Suprapubic skin (tissue), 4 donors: Measurements from ENCODE around the gene MUC2. TPM values are rescaled to one million over a fixed set of nuclear protein-coding genes. Genes with fewer than 3 reads are reported as not detected.

Experiments used
- DNase-seq, 2 donors: peaks; one replicate each; pipeline ENCODE4 v3.0.0-alpha.2; 2019; ENCODE audit warnings: low spot score in 2 of 2
- H3K27ac ChIP-seq: fragments of 200-600 bp; sonication (generic); one replicate; pipeline ENCODE4 v1.5.1; 2019
- H3K27me3 ChIP-seq: fragments of 200-600 bp; sonication (generic); one replicate; pipeline ENCODE4 v1.5.1; 2019
- H3K36me3 ChIP-seq: fragments of 200-600 bp; sonication (generic); one replicate; pipeline ENCODE4 v1.5.1; 2019
- H3K4me1 ChIP-seq: fragments of 200-600 bp; sonication (generic); one replicate; pipeline ENCODE4 v1.5.1; 2019
- H3K4me3 ChIP-seq: fragments of 200-600 bp; sonication (generic); one replicate; pipeline ENCODE4 v1.5.1; 2019; ENCODE audit warnings: mild to moderate bottlenecking
- H3K9me3 ChIP-seq: fragments of 200-600 bp; sonication (generic); one replicate; pipeline ENCODE4 v1.5.1; 2019
- EP300 ChIP-seq: sonication (generic); formaldehyde crosslinking; IDR thresholded peaks from one replicate; pipeline ENCODE4 v1.6.1; 2017; ENCODE audit warnings: antibody characterized with exemption
- POLR2A ChIP-seq, 2 donors: fragments of 450-650 bp; IDR thresholded peaks; one replicate each; pipeline ENCODE4 v1.6.1; 2017; ENCODE audit warnings: antibody characterized with exemption in 2 of 2, mild to moderate bottlenecking in 2 of 2, moderate library complexity in 2 of 2
- POLR2AphosphoS5 ChIP-seq, 3 donors: sonication (generic); formaldehyde crosslinking; IDR thresholded peaks; one replicate each; pipeline ENCODE4 v1.6.1; 2017; ENCODE audit warnings: antibody characterized with exemption in 3 of 3
- WGBS: methylation state at CpG from one replicate; pipeline ENCODE4 v1.1.5; 2018; 5-methylcytosine and 5-hydroxymethylcytosine counted together
- total RNA-seq, 4 donors: library from RNA; depleted of rRNA; stranded (reverse); fragments of >200 nt; gene quantifications; one replicate each; pipeline ENCODE4 v1.1.0, GENCODE V29; 2016
- TF ChIP-seq, protein P1 (sequence below), 2 donors: fragments of 200-600 bp in 1 of 2; fragments of 450-650 bp in 1 of 2; sonication (generic) in 1 of 2; IDR thresholded peaks; one replicate each; pipeline ENCODE4 v1.5.1; 2016 to 2019; ENCODE audit warnings: antibody characterized with exemption in 2 of 2, mild to moderate bottlenecking in 1 of 2, moderate library complexity in 1 of 2

MUC2 gene
- total RNA-seq, 4 donors from 2014 or later = 0.05 to 0.17 (median 0.12) TPM

DNA sequence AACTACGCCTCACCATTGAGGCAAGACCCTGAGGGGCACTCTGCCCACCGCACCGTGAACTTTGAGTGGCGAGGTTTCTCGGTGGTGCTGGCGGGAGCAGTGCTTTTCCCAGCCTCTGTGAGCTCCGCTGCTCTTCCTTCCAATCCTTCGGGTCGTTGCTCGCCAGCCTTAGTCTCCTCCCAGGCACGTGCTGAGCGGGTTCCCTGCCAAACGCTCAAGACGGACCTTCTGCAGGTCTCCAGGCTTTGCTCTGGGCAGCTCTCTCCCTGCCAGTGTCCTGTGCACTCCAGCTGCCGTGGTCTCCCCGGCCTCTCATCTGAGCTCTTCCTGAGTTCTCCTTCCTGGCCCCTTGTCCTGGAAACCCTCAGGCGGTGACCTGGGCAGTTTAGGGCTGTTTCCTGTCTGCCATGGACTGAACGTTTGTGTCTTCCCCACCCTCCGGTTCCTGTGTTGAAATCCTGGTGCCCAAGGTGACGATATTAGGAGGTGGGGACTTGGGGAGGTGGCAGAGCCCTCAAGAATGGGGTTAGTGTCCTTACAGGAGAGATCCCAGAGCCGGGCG, 27.0 kb upstream of the MUC2 start:
- TF ChIP-seq POLR2AphosphoS5 (IDR thresholded peaks at IDR 0.05) (no peak), EP300 (no peak), POLR2A (IDR thresholded peaks at IDR 0.05) (no peak)
- TF ChIP-seq, protein P1, sequence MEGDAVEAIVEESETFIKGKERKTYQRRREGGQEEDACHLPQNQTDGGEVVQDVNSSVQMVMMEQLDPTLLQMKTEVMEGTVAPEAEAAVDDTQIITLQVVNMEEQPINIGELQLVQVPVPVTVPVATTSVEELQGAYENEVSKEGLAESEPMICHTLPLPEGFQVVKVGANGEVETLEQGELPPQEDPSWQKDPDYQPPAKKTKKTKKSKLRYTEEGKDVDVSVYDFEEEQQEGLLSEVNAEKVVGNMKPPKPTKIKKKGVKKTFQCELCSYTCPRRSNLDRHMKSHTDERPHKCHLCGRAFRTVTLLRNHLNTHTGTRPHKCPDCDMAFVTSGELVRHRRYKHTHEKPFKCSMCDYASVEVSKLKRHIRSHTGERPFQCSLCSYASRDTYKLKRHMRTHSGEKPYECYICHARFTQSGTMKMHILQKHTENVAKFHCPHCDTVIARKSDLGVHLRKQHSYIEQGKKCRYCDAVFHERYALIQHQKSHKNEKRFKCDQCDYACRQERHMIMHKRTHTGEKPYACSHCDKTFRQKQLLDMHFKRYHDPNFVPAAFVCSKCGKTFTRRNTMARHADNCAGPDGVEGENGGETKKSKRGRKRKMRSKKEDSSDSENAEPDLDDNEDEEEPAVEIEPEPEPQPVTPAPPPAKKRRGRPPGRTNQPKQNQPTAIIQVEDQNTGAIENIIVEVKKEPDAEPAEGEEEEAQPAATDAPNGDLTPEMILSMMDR (IDR thresholded peaks at IDR 0.05) = no peak
- H3K4me3 ChIP-seq = no peak overlapping the region
- DNase-seq = no peak
- 67% methylated on average over 19 of the region's 22 CpGs for WGBS
- H3K27me3 ChIP-seq = peaks cover 21% of the 10 kb centered on the region
- no peaks in the 10 kb centered on the region for H3K9me3 ChIP-seq
- H3K4me1 ChIP-seq = peaks cover 3% of the 10 kb centered on the region
- no peak overlapping the region for H3K27ac ChIP-seq
- H3K36me3 ChIP-seq = no peaks in the 10 kb centered on the region

DNA sequence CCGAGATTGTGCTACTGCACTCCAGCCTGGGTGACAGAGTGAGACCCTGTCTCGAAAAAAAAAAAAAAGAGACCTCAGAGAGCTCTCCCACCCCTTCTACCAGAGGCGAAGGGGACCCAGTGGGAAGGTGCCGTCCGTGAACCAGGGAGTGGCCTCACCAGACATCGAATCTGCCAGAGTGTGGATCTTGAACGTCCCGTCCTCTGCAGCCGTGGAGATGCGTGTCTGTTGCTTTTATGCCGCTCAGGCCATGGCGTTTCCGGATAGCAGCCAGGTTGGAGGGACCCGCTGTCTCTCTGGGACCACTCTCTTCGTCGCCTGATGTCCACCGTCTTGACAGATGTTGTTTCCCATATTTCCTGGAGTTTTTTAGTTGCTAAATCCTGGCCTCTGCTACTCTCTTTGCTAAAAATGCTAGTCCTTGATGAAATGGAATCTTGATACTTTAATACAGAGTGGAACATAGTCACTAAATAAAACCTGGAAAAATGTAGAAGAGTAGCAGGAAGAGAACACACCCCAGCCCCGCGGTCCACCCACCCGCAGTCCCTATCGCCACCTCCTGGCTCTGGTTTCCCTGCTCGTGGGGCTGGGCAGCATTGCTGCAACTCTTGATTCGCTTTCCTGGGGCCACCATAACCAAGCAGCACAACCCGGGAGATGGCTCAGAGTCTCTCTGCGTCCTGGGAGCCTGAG, 26.2 kb upstream of the MUC2 start:
- H3K27ac ChIP-seq = no peak overlapping the region
- H3K4me1 ChIP-seq = peaks cover 6% of the 10 kb centered on the region

DNA sequence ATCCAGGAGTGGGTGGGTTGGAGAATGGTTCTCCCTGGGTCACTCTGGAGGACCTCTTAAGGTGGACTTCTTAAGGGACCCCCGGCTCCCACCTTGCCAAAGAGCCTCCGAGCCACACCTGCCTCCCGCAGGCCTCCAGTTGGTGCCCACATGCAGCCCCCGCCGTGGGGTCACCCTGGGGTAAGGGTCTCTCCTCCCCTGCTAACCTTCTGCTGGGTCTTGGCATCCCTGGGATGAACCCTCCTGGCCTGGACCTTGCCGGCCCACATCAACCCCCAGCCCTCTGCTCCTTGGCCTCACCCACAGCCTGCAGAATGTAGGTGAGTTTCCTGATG, 25.6 kb upstream of the MUC2 start:
- Histone ChIP-seq H3K9me3 (no peaks in the 10 kb centered on the region), H3K4me1 (peaks cover 9% of the 10 kb centered on the region), H3K27me3 (peaks cover 26% of the 10 kb centered on the region), H3K4me3 (no peak overlapping the region), H3K27ac (no peak overlapping the region), H3K36me3 (no peaks in the 10 kb centered on the region)
- WGBS = 83% methylated on average over 5 of the region's 6 CpGs
- DNase-seq = no peak
- TF ChIP-seq, protein P1 (IDR thresholded peaks at IDR 0.05) = no peak
- TF ChIP-seq POLR2AphosphoS5 (IDR thresholded peaks at IDR 0.05) = no peak
- TF ChIP-seq EP300 = no peak
- TF ChIP-seq POLR2A (IDR thresholded peaks at IDR 0.05) = no peak

More for the DNA sequence above, 26.2 kb upstream of the MUC2 start:
- no peaks in the 10 kb centered on the region for H3K9me3 ChIP-seq
- 60% methylated on average over 24 of the region's 25 CpGs for WGBS
- no peak for TF ChIP-seq EP300
- TF ChIP-seq POLR2AphosphoS5 (IDR thresholded peaks at IDR 0.05) = no peak
- TF ChIP-seq, protein P1 (IDR thresholded peaks at IDR 0.05) = no peak
- no peak for TF ChIP-seq POLR2A (IDR thresholded peaks at IDR 0.05)
- DNase-seq = no peak
- no peak overlapping the region for H3K4me3 ChIP-seq
- H3K27me3 ChIP-seq = peaks cover 21% of the 10 kb centered on the region
- H3K36me3 ChIP-seq = no peaks in the 10 kb centered on the region

DNA sequence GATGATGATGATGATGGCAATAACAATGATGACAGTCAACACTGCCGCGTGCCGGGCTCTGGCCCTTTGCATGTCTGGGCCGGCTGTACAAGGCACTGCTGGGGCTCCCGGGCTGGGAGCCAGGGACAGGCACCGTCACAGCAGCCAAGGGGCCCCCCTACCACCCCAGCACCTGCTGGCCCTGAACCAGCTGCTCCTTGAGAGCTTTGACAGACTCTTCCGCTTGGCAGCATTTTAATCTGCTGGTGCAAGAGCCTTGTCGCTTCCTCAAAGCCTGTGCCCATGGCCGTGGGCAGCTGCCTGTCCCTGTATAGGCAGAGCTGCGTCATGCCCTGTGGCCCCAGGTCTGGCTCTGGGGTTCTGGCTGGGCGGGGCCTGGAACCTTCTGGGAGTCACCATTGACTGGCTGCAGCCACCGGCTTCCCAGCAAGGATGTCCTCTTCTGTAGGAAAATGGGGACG, 25.2 kb upstream of the MUC2 start:
- no peak for DNase-seq
- WGBS = 83% methylated on average over 3 of the region's 13 CpGs
- no peak overlapping the region for H3K27ac ChIP-seq
- H3K36me3 ChIP-seq = no peaks in the 10 kb centered on the region
- no peak overlapping the region for H3K4me3 ChIP-seq
- H3K4me1 ChIP-seq = peaks cover 13% of the 10 kb centered on the region
- H3K9me3 ChIP-seq = no peaks in the 10 kb centered on the region
- peaks cover 30% of the 10 kb centered on the region for H3K27me3 ChIP-seq
- TF ChIP-seq POLR2A (IDR thresholded peaks at IDR 0.05) (no peak), EP300 (no peak), POLR2AphosphoS5 (IDR thresholded peaks at IDR 0.05) (no peak)
- TF ChIP-seq, protein P1 (IDR thresholded peaks at IDR 0.05) = no peak

DNA sequence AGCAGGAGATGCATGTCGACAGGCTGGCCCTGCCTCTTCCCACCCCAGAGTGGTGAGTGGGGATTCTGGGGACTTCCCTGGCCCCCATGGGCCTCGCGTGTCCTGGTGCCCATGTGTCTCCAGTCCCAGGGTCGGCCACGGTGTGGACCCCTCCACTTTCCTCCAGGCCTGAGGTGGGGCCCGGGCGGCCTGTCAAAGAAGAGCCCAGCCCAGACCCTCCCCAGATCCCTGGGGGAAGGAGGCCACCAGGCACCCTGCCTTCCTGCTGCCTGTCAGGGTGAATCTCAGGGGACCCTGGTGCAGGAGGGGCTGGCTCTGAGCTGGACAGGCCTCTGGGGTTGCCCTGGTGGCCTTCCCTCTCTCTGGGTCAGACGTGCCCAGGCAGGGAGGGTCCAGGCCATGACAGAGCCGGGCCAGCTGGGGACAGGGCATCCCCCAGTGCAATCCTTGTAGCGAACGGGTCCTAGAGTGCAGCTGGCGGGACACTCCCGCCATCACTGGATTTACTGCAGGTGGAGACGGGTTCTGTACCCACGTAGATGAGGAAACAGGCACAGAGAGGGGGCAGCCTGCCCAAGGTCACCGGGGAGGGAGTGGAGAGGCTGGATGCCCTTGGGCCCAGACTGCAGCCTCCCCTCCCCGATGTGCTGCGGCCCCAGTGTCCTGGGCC, 24.6 kb upstream of the MUC2 start:
- Histone ChIP-seq H3K4me1 (peaks cover 17% of the 10 kb centered on the region), H3K9me3 (no peaks in the 10 kb centered on the region), H3K36me3 (no peaks in the 10 kb centered on the region), H3K27me3 (peaks cover 29% of the 10 kb centered on the region), H3K27ac (no peak overlapping the region), H3K4me3 (no peak overlapping the region)
- no peak for TF ChIP-seq POLR2AphosphoS5 (IDR thresholded peaks at IDR 0.05)
- TF ChIP-seq, protein P1 (IDR thresholded peaks at IDR 0.05) = no peak
- no peak for TF ChIP-seq POLR2A (IDR thresholded peaks at IDR 0.05)
- no peak for TF ChIP-seq EP300
- DNase-seq = peak in 1 of 2 donors; percentile 60
- 66% methylated on average over 15 of the region's 18 CpGs for WGBS
